ENCODE measurements around the gene VRK2.

The VRK2 gene

GRCh38 chr2:58155160-58155778, 108.7 kb downstream of the VRK2 start:
- Histone ChIP-seq H3K27ac (ENCODE audit: low read length) (no peak overlapping the region), H3K4me3 (ENCODE audit: low read depth in 1 of 2, low read length in 2 of 2) (no peak overlapping the region), H2AFZ (ENCODE audit: low read depth, low read length) (no peak overlapping the region), H3K9ac (ENCODE audit: low read depth, low read length) (no peak overlapping the region), H3K36me3 (ENCODE audit: insufficient read depth, low read length) (peaks cover 43% of the 10 kb centered on the region), H3K27me3 (ENCODE audit: insufficient read depth, low read length, poor library complexity) (no peaks in the 10 kb centered on the region), H3K79me2 (ENCODE audit: insufficient read depth, low read length) (no peaks in the 10 kb centered on the region), H3K4me1 (ENCODE audit: insufficient read depth, low read length) (no peaks in the 10 kb centered on the region), H3K9me3 (ENCODE audit: insufficient read depth, low read length, severe bottlenecking) (no peaks in the 10 kb centered on the region), H4K20me1 (ENCODE audit: insufficient read depth, low read length) (no peaks in the 10 kb centered on the region), H3K4me2 (ENCODE audit: insufficient read depth, low read length) (no peak overlapping the region)
- ATAC-seq (ENCODE audit: insufficient read depth, low read depth), result peak; percentile 37; the same call in 1 of the 3 replicates
- DNase-seq, result no peak
- no peak for TF ChIP-seq CTCF (IDR thresholded peaks at IDR 0.05; ENCODE audit: borderline replicate concordance, extremely low read depth, low read length, poor library complexity, severe bottlenecking)
- TF ChIP-seq EZH2 (IDR thresholded peaks at IDR 0.05; ENCODE audit: borderline replicate concordance, low read depth, low read length, severe bottlenecking), result no peak

- Histone ChIP-seq H2AFZ (ENCODE audit: low read depth, low read length) (no peak overlapping the region), H3K79me2 (ENCODE audit: insufficient read depth, low read length) (no peaks in the 10 kb centered on the region), H3K36me3 (ENCODE audit: insufficient read depth, low read length) (peaks cover 58% of the 10 kb centered on the region), H3K4me1 (ENCODE audit: insufficient read depth, low read length) (no peaks in the 10 kb centered on the region), H4K20me1 (ENCODE audit: insufficient read depth, low read length) (no peaks in the 10 kb centered on the region), H3K9ac (ENCODE audit: low read depth, low read length) (no peak overlapping the region), H3K4me2 (ENCODE audit: insufficient read depth, low read length) (no peak overlapping the region), H3K9me3 (ENCODE audit: insufficient read depth, low read length, severe bottlenecking) (no peaks in the 10 kb centered on the region), H3K27me3 (ENCODE audit: insufficient read depth, low read length, poor library complexity) (no peaks in the 10 kb centered on the region), H3K4me3 (ENCODE audit: low read depth in 1 of 2, low read length in 2 of 2) (no peak overlapping the region), H3K27ac (ENCODE audit: low read length) (no peak overlapping the region)
- TF ChIP-seq EZH2 (IDR thresholded peaks at IDR 0.05; ENCODE audit: borderline replicate concordance, low read depth, low read length, severe bottlenecking) (no peak), CTCF (IDR thresholded peaks at IDR 0.05; ENCODE audit: borderline replicate concordance, extremely low read depth, low read length, poor library complexity, severe bottlenecking) (no peak)
- ATAC-seq (ENCODE audit: insufficient read depth, low read depth) (no peak), DNase-seq (no peak)
These were observed 110.2 kb downstream of the VRK2 start for GRCh38 chr2:58156780-58157179.

GRCh38 chr2:58157754-58158153, 111.1 kb downstream of the VRK2 start:
- Histone ChIP-seq H3K79me2 (ENCODE audit: insufficient read depth, low read length) (no peaks in the 10 kb centered on the region), H3K9me3 (ENCODE audit: insufficient read depth, low read length, severe bottlenecking) (no peaks in the 10 kb centered on the region), H3K9ac (ENCODE audit: low read depth, low read length) (no peak overlapping the region), H3K27me3 (ENCODE audit: insufficient read depth, low read length, poor library complexity) (no peaks in the 10 kb centered on the region), H3K4me1 (ENCODE audit: insufficient read depth, low read length) (no peaks in the 10 kb centered on the region), H3K4me3 (ENCODE audit: low read depth in 1 of 2, low read length in 2 of 2) (no peak overlapping the region), H3K4me2 (ENCODE audit: insufficient read depth, low read length) (no peak overlapping the region), H3K27ac (ENCODE audit: low read length) (no peak overlapping the region), H4K20me1 (ENCODE audit: insufficient read depth, low read length) (no peaks in the 10 kb centered on the region), H2AFZ (ENCODE audit: low read depth, low read length) (no peak overlapping the region), H3K36me3 (ENCODE audit: insufficient read depth, low read length) (peaks cover 68% of the 10 kb centered on the region)
- TF ChIP-seq CTCF (IDR thresholded peaks at IDR 0.05; ENCODE audit: borderline replicate concordance, extremely low read depth, low read length, poor library complexity, severe bottlenecking) (no peak), EZH2 (IDR thresholded peaks at IDR 0.05; ENCODE audit: borderline replicate concordance, low read depth, low read length, severe bottlenecking) (no peak)
- ATAC-seq (ENCODE audit: insufficient read depth, low read depth) (no peak), DNase-seq (no peak)

Measured in DND-41 (cell line).